GM18870 (cell line): ENCODE data around the gene RUFY1.
"Not testable (repeated sequence)": the region's sequence is repeated elsewhere in the genome, so short reads cannot be mapped to it uniquely, and the experiment has no call there.

Source experiments
- ATAC-seq: cut with Tn5 transposase; IDR thresholded peaks from one replicate; pipeline ENCODE4 v1.9.1; 2021; ENCODE audit warnings: moderate library complexity; ENCODE audit not compliant: unreplicated experiment

Gene RUFY1

DNA sequence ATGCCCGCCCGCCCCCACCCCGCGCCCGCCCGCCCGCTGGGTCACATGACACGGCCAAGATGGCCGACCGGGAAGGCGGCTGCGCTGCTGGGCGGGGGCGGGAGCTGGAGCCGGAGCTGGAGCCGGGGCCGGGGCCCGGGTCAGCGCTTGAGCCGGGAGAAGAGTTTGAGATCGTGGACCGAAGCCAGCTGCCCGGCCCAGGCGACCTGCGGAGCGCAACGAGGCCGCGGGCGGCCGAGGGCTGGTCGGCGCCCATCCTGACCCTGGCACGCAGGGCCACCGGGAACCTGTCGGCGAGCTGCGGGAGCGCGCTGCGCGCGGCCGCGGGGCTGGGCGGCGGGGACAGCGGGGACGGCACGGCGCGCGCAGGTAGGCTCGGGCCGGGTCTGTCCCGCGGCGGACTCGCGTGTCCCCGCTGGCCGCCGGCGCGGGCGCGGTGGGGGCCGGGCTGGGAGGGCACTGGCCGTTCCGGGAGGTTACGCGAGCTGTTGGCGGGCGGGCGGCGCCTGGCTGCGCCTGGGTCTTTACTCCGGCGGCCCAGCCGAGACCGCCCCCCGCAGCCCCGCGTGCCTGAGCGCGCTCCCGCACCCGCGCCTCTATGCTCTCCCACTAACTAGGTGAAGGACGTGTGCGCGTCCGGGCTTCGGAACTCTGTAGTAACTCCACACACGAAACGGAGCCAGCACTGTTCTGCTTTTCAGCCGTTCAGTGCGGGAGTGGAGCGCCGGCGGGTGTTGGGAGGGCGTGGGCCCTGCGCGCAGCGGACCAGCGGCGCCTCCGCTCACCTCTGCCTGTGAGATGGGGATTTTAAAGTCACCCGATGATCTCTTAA, at the start of gene RUFY1:
TSS of gene RUFY1 (plus strand) at position 44 of the 832 bp plus-strand sequence. CDS start at position 60, 16 bp downstream.
- peak; percentile 60 for ATAC-seq

DNA sequence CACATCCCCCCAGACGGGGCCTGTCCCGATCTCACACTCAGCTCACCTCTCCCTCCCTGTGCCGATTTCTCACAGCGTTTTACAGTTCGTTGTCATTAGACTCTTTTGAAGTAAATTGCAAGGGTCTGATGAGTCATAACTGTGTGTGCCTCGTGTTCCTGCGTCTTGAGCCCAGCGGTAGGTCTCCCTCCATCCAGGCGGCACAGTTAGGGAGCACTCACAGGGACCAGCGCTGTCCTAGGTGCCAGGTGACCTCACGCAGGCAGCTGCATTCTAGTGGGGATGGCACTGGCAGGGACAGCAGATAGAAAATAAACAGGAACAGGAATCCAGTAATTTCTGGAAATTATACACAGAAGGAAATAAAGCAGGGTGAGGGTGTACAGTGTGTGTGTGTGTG, 48.4 kb upstream of the RUFY1 start:
- ATAC-seq = not testable (repeated sequence)

- not testable (repeated sequence) for ATAC-seq
Measured at GRCh38 chr5:179502420-179502819, 47.9 kb upstream of the RUFY1 start.

DNA sequence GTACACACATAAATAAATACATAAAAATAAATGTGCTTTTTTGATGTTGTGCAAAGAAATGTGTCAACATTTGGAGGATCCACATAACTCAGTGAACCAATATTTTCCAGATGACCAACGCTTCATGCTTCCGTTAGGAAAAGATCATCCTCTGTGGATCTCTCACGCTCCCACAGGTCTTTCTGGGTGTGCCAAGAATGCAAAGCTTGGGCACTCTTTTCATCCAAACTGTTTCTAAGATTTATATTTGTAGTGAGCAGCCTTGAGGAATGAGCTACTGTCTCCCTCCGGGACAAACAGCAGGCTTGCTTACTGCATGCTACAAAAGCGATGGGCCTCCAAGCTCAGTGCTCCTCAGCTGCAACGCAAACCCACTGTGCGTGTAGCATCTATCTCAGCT, 46.2 kb upstream of the RUFY1 start:
- ATAC-seq = no peak

- no peak for ATAC-seq
Measured at GRCh38 chr5:179504600-179505396, 45.6 kb upstream of the RUFY1 start.

GRCh38 chr5:179505636-179506261, 44.6 kb upstream of the RUFY1 start:
- ATAC-seq = no peak

GRCh38 chr5:179509239-179509638, 41.1 kb upstream of the RUFY1 start:
- no peak for ATAC-seq

- no peak for ATAC-seq
Measured at GRCh38 chr5:179509845-179510244, 40.5 kb upstream of the RUFY1 start.

DNA sequence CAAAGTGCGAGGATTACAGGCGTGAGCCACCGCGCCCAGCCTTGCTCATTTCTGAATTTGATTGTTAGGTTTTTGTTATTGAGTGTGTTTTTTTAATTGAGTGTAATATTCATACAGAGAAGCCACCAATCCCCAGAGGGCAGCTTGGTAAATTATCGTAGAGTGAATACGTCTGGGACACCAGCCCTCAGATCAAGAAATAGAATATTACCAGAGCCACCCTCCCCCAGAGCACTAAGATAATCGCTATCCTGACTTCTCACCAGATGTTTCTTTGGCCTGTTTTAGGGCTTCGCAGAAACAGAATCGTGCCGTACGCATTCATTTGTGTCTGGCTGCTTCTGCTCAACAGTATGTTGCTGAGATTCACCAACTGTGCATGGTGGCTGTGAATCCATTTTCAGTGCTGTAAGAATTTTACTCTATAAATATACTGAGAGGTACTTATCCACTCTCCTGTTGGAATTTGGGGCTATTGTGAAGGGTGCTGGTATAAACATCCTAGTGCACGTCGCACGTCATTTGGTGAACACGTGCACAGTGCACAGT, 37.8 kb upstream of the RUFY1 start:
- no peak for ATAC-seq

DNA sequence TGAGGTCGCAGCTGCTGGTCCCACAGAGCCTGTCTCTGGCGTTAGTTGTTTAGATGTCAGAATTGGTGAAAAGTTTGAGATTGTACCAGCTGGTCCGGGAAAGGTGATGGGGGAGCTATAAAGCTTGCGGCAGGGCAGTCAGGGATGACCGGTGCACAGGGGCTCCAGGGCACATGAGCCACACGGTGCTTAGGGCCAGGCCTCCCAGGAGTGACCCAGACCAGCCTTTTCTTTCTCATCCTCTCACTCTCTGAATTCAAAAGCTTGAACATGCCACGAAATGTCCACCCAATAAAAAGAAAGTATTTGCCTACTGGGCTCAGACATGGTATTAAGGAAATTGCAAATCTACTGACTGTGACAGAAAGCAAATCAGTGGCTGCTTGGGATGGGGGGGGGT, 34.9 kb upstream of the RUFY1 start:
- ATAC-seq = not testable (repeated sequence)

DNA sequence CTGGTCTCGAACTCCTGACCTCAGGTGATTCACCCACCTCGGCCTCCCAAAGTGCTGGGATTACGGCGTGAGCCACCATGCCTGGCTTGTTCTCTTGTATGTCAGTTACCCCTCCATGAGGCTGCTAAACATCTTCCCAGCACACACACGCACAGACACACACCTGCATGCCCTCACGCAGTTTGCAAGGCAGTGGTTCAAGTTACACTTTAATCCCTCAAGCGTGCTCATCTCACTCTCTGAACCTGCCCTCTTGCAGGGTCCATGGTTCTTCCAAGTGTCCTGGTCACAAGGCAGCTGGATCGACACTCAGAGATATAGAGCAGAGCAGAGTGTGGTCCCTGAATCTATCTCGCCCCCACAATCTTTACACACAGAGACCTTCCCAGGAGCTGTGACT, 34.1 kb upstream of the RUFY1 start:
- no peak for ATAC-seq

GRCh38 chr5:179517746-179518145, 32.6 kb upstream of the RUFY1 start:
- not testable (repeated sequence) for ATAC-seq

DNA sequence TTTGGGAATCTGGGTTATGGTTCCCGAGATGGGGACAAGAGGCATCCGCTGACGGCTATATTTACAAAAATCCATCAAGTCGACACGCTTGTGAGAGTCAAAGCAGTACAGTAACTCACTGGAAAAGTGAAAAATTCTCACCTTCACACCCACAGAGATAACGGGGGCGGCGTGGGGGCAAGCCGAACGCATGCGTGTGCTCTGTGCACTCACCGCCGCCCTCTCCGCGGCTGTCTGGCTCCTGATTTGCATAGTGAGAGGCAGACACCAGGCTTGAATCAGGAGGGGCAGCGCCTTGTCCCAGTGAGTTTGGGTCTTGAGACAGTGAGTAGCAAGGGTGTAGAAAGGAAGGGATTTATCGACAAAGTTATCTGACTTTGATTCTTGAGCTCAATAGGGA, 32.0 kb upstream of the RUFY1 start:
- ATAC-seq = not testable (repeated sequence)

DNA sequence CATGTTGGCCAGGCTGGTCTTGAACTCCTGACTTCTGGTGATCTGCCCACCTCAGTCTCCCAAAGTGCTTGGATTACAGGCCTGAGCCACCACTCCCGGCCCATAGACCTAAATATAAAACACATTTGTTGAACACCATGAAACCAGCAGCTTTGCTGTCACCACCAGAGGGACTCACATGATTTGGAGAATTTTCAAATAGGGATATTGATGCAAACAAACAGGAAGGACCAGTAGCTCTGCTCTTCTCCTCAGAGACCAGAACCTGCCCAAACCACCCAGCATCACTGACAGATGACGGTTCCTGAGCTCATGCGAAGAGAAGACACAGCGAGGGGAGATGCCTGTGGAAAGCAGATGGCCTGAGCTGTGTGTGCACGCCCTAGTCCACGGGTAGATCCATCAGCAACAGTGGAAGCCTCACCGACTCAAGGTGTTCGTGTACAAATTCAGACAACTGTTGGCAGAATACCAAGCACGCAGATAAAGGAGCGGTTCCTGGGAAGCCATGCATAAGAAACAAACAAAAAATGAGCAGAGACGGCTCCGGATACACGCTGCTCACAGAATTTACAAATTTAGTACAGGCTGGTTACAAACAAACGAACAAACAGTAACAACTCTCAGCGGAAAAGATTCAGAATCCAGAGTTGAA, 30.8 kb upstream of the RUFY1 start:
- ATAC-seq = not testable (repeated sequence)

- not testable (repeated sequence) for ATAC-seq
Measured at GRCh38 chr5:179522107-179522506, 28.2 kb upstream of the RUFY1 start.

DNA sequence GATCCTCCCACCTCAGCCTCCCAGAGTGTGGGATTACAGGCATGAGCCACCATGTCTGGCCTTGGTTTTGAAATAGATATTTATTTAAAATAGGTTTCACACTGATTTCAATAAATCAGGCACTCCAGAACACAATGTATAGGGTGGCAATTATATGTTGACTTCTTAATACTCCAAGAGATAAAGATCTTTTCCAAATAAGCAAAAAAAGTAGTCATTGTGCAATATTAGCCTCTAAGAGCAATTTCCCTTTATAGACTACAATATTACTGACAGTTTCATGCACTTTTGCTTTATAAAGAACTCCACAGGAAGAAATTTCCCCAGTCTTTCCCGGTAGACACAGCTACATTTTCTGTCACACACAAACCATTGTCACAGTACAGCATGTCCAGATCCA, 23.4 kb upstream of the RUFY1 start:
- no peak for ATAC-seq

DNA sequence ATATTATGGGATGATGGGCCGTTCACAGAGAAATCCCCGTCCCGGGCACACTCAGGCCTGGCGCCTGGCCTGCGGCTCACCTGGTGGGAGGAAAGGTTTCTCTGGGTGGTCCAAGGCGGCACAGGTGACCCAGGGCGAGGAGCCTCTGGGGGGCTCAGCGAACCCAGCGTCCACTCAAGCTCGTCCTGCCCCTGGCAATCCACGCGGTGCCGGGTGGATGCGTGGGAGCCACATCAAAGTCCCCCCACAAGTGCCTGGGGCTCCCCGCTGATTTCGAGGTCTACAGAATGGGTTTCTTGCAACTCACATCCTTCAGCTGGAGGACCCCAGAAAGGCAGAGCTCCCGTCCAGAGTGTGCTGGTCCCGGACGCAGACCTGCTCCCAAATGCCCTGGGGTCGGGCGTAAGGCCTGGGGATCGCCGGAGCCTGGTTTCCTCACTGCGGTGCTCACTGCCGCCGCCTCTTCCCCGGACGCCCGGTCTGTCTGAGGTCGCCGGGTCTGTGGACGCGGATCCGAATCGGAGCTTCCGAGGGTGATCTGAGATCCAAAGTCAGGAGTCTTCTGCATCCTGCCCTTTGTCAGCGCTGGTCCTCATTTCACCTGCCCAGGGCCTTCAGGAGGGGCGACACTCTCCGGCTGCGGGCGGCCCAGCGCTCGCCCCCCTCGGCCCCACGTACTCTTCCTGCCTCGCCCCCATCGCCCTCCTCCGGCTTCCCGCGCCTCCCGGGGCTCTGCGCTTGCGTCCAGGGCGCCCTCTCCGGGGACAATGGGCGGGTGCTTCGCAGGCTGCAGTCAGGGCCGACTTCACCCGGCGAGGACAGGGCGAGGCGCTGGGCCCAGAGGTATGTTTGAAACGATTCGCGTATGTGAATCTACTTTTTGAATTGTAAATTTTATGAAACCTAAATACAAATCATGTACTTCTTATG, 20.0 kb upstream of the RUFY1 start:
- peak; percentile 45 for ATAC-seq

GRCh38 chr5:179533024-179533423, 17.3 kb upstream of the RUFY1 start:
- ATAC-seq = no peak

- ATAC-seq = peak; percentile 49
Measured at GRCh38 chr5:179533907-179534306, 16.4 kb upstream of the RUFY1 start.

- peak; percentile 51 for ATAC-seq
Measured at GRCh38 chr5:179534431-179534830, 15.9 kb upstream of the RUFY1 start.
